ENCODE results near the gene USP20.

The USP20 gene

GRCh38 chr9:129885018-129885669, 49.9 kb downstream of the USP20 start:
- Histone ChIP-seq H3K36me3 (ENCODE audit: control insufficient read depth, insufficient read depth, low read length) (no peaks in the 10 kb centered on the region), H2AFZ (peak overlapping the region; percentile 60), H3K27ac (no peak overlapping the region), H3K4me3 (ENCODE audit: low read depth, low read length) (no peak overlapping the region), H3K9me3 (ENCODE audit: control insufficient read depth, low read length) (no peaks in the 10 kb centered on the region), H3K4me1 (no peaks in the 10 kb centered on the region), H3K79me2 (no peaks in the 10 kb centered on the region), H3K4me2 (ENCODE audit: low read length) (no peak overlapping the region), H3K27me3 (ENCODE audit: control insufficient read depth, insufficient read depth, low read length) (no peaks in the 10 kb centered on the region), H3K9ac (no peak overlapping the region)
- TF ChIP-seq CTCF (IDR thresholded peaks at IDR 0.05) = no peak

GRCh38 chr9:129885670-129886106, 50.4 kb downstream of the USP20 start:
- Histone ChIP-seq H2AFZ (peak overlapping the region; percentile 60), H3K27me3 (ENCODE audit: control insufficient read depth, insufficient read depth, low read length) (no peaks in the 10 kb centered on the region), H3K79me2 (no peaks in the 10 kb centered on the region), H3K4me1 (no peaks in the 10 kb centered on the region), H3K27ac (no peak overlapping the region), H3K4me2 (ENCODE audit: low read length) (peak overlapping the region; percentile 55), H3K36me3 (ENCODE audit: control insufficient read depth, insufficient read depth, low read length) (no peaks in the 10 kb centered on the region), H3K4me3 (ENCODE audit: low read depth, low read length) (no peak overlapping the region), H3K9ac (no peak overlapping the region), H3K9me3 (ENCODE audit: control insufficient read depth, low read length) (no peaks in the 10 kb centered on the region)
- peak; percentile 78 for TF ChIP-seq CTCF (IDR thresholded peaks at IDR 0.05)

- Histone ChIP-seq H3K4me1 (no peaks in the 10 kb centered on the region), H3K27me3 (ENCODE audit: control insufficient read depth, insufficient read depth, low read length) (no peaks in the 10 kb centered on the region), H3K4me2 (ENCODE audit: low read length) (no peak overlapping the region), H3K9ac (no peak overlapping the region), H2AFZ (no peak overlapping the region), H3K9me3 (ENCODE audit: control insufficient read depth, low read length) (no peaks in the 10 kb centered on the region), H3K36me3 (ENCODE audit: control insufficient read depth, insufficient read depth, low read length) (no peaks in the 10 kb centered on the region), H3K27ac (no peak overlapping the region), H3K79me2 (no peaks in the 10 kb centered on the region), H3K4me3 (ENCODE audit: low read depth, low read length) (no peak overlapping the region)
- TF ChIP-seq CTCF (IDR thresholded peaks at IDR 0.05) = no peak
Measured at GRCh38 chr9:129886226-129887174, 51.2 kb downstream of the USP20 start.

- peak overlapping the region; percentile 36 for H3K27ac ChIP-seq
- no peaks in the 10 kb centered on the region for H3K4me1 ChIP-seq
- H3K36me3 ChIP-seq (ENCODE audit: control insufficient read depth, insufficient read depth, low read length) = no peaks in the 10 kb centered on the region
- H3K9ac ChIP-seq = no peak overlapping the region
- no peak overlapping the region for H3K4me2 ChIP-seq (ENCODE audit: low read length)
- no peak overlapping the region for H2AFZ ChIP-seq
- no peaks in the 10 kb centered on the region for H3K9me3 ChIP-seq (ENCODE audit: control insufficient read depth, low read length)
- TF ChIP-seq CTCF (IDR thresholded peaks at IDR 0.05) = no peak
- no peaks in the 10 kb centered on the region for H3K79me2 ChIP-seq
- H3K4me3 ChIP-seq (ENCODE audit: low read depth, low read length) = no peak overlapping the region
- H3K27me3 ChIP-seq (ENCODE audit: control insufficient read depth, insufficient read depth, low read length) = no peaks in the 10 kb centered on the region
Measured at GRCh38 chr9:129887334-129888292, 52.4 kb downstream of the USP20 start.
